Measurements from ENCODE around the gene CLCN4.

The CLCN4 gene

DNA sequence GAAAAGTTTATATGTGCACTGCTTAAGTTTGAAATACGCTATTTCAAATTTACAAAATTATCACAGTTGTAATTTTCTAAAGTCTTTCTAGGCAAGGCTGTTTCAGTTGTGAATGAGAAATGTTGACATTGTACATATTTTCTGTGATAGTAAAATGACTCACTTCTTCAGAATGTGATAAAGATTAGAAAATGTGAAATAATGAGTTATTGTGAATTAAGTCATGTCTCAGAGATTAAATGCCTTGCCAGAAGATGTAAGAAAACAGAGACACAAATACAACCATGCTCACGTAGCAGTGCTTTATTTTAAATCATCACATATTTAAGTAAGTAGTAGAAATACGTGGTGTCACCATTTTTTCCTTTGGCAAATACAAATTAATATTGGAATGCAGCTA lies 768 bp downstream of the CLCN4 start:
- Histone ChIP-seq H3K9me2 (replicated peaks; ENCODE audit: low read depth, low read length) (no peaks in the 10 kb centered on the region), H4K20me1 (ENCODE audit: insufficient read depth, low read length, poor library complexity, severe bottlenecking) (no peaks in the 10 kb centered on the region), H3K9me3 (ENCODE audit: insufficient read depth, low read depth, low read length) (no peaks in the 10 kb centered on the region), H3K9ac (ENCODE audit: low read depth, low read length, poor library complexity, severe bottlenecking) (no peak overlapping the region), H2AFZ (ENCODE audit: low read length) (no peak overlapping the region), H3K4me3 (ENCODE audit: low read length, poor library complexity, severe bottlenecking) (no peak overlapping the region), H3F3A (ENCODE audit: low read depth) (no peaks in the 10 kb centered on the region), H3K4me2 (ENCODE audit: low read depth, low read length, poor library complexity, severe bottlenecking) (no peak overlapping the region), H3K36me3 (ENCODE audit: insufficient read depth, low read length) (no peaks in the 10 kb centered on the region), H3K27me3 (ENCODE audit: insufficient read depth, low read length, poor library complexity, severe bottlenecking) (no peaks in the 10 kb centered on the region), H3K79me2 (ENCODE audit: insufficient read depth, low read length) (no peaks in the 10 kb centered on the region), H3K4me1 (ENCODE audit: insufficient read depth, low read length, poor library complexity, severe bottlenecking) (no peaks in the 10 kb centered on the region)
- TF ChIP-seq CTCF (conservative IDR thresholded peaks at IDR 0.05; ENCODE audit: low read length) = no peak
- TF ChIP-seq EZH2phosphoT487 (IDR thresholded peaks at IDR 0.05; ENCODE audit: borderline replicate concordance) = no peak

- Histone ChIP-seq H3K79me2 (ENCODE audit: insufficient read depth, low read length) (no peaks in the 10 kb centered on the region), H3K4me3 (ENCODE audit: low read length, poor library complexity, severe bottlenecking) (no peak overlapping the region), H3K4me2 (ENCODE audit: low read depth, low read length, poor library complexity, severe bottlenecking) (no peak overlapping the region), H3K9ac (ENCODE audit: low read depth, low read length, poor library complexity, severe bottlenecking) (no peak overlapping the region), H3K27me3 (ENCODE audit: insufficient read depth, low read length, poor library complexity, severe bottlenecking) (no peaks in the 10 kb centered on the region), H3K36me3 (ENCODE audit: insufficient read depth, low read length) (no peaks in the 10 kb centered on the region), H4K20me1 (ENCODE audit: insufficient read depth, low read length, poor library complexity, severe bottlenecking) (no peaks in the 10 kb centered on the region), H3K9me3 (ENCODE audit: insufficient read depth, low read depth, low read length) (no peaks in the 10 kb centered on the region), H2AFZ (ENCODE audit: low read length) (no peak overlapping the region), H3F3A (ENCODE audit: low read depth) (no peaks in the 10 kb centered on the region), H3K9me2 (replicated peaks; ENCODE audit: low read depth, low read length) (no peaks in the 10 kb centered on the region), H3K4me1 (ENCODE audit: insufficient read depth, low read length, poor library complexity, severe bottlenecking) (no peaks in the 10 kb centered on the region)
- no peak for TF ChIP-seq CTCF (conservative IDR thresholded peaks at IDR 0.05; ENCODE audit: low read length)
- TF ChIP-seq EZH2phosphoT487 (IDR thresholded peaks at IDR 0.05; ENCODE audit: borderline replicate concordance) = no peak
Observed at GRCh38 chrX:10158279-10159144, 1.7 kb downstream of the CLCN4 start.

DNA sequence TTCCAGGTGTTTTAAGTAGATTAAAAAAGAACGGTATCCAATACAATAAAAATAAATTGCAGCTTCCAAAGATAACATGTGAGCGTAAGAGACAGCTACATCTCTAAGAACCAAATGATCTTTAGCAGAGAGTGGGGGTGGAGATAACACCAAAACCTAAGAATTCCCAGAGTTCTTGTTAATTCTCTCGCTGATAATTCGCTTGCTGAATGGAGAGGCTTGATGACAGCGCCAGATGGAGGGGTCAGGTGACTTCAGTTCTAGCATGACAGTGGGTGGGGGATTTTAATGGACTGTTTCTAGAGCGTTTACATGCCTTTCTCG lies 2.3 kb downstream of the CLCN4 start:
- no peaks in the 10 kb centered on the region for H3F3A ChIP-seq (ENCODE audit: low read depth)
- TF ChIP-seq EZH2phosphoT487 (IDR thresholded peaks at IDR 0.05; ENCODE audit: borderline replicate concordance) (no peak), CTCF (conservative IDR thresholded peaks at IDR 0.05; ENCODE audit: low read length) (no peak)
- H3K9me3 ChIP-seq (ENCODE audit: insufficient read depth, low read depth, low read length) = no peaks in the 10 kb centered on the region
- no peaks in the 10 kb centered on the region for H3K79me2 ChIP-seq (ENCODE audit: insufficient read depth, low read length)
- H3K4me1 ChIP-seq (ENCODE audit: insufficient read depth, low read length, poor library complexity, severe bottlenecking) = no peaks in the 10 kb centered on the region
- H4K20me1 ChIP-seq (ENCODE audit: insufficient read depth, low read length, poor library complexity, severe bottlenecking) = no peaks in the 10 kb centered on the region
- no peak overlapping the region for H3K4me3 ChIP-seq (ENCODE audit: low read length, poor library complexity, severe bottlenecking)
- H3K27me3 ChIP-seq (ENCODE audit: insufficient read depth, low read length, poor library complexity, severe bottlenecking) = no peaks in the 10 kb centered on the region
- H3K9ac ChIP-seq (ENCODE audit: low read depth, low read length, poor library complexity, severe bottlenecking) = no peak overlapping the region
- H3K4me2 ChIP-seq (ENCODE audit: low read depth, low read length, poor library complexity, severe bottlenecking) = no peak overlapping the region
- no peaks in the 10 kb centered on the region for H3K9me2 ChIP-seq (replicated peaks; ENCODE audit: low read depth, low read length)
- H2AFZ ChIP-seq (ENCODE audit: low read length) = no peak overlapping the region
- H3K36me3 ChIP-seq (ENCODE audit: insufficient read depth, low read length) = no peaks in the 10 kb centered on the region
